Testis (tissue), 2 donors: ENCODE results near the gene KLF7.

Experiments
- CTCF ChIP-seq, 3 experiments: fragments of 450-650 bp in 2 of 3; fragments of 200-600 bp in 1 of 3; sonication (generic) in 1 of 3; IDR thresholded peaks; one replicate each; pipeline ENCODE4 v1.5.1; 2016 to 2019; ENCODE audit warnings: antibody characterized with exemption in 3 of 3, mild to moderate bottlenecking in 2 of 3, moderate library complexity in 1 of 3
- POLR2A ChIP-seq: fragments of 450-650 bp; IDR thresholded peaks from one replicate; pipeline ENCODE4 v1.6.1; 2017; ENCODE audit warnings: antibody characterized with exemption, mild to moderate bottlenecking, moderate library complexity

- TF ChIP-seq CTCF (IDR thresholded peaks at IDR 0.05) = no peak
- TF ChIP-seq POLR2A = no peak
Measured at GRCh38 chr2:207156451-207157161, 9.1 kb downstream of the KLF7 start.
